Naive thymus-derived CD4-positive, alpha-beta T cell (primary cell): Measurements from ENCODE around the gene TMEM8B. TPM values are rescaled to one million over a fixed set of nuclear protein-coding genes. Genes with fewer than 3 reads are reported as not detected.

Experiments used
- ATAC-seq: fragments of 150-1000 bp; cut with Tn5 transposase; 2 replicates; pipeline ENCODE4 v1.10.0; 2021; ENCODE audit warnings: mild to moderate bottlenecking, moderate library complexity
- CTCF ChIA-PET: fragments of 350-600 bp; sonication (Branson Sonifier 250); formaldehyde crosslinking; loops from one replicate; lab custom pipeline; 2021; ENCODE audit warnings: antibody characterized with exemption; lab: Charles Lee
- POLR2A ChIA-PET: fragments of 350-600 bp; sonication (Branson Sonifier 250); formaldehyde crosslinking; loops from one replicate; lab custom pipeline; 2021; ENCODE audit warnings: antibody characterized with exemption, inconsistent platforms; lab: Charles Lee
- DNase-seq, 9 donors: peaks; one replicate each; pipeline versions ENCODE4 v3.0.0 to v3.0.0-alpha.2; 2020 to 2022; ENCODE audit warnings: mixed read lengths in 1 of 9
- H3K27ac ChIP-seq: one replicate; pipeline ENCODE4 v1.7.0; 2013; ENCODE audit warnings: mild to moderate bottlenecking, low read depth, low read length, moderate library complexity
- H3K27me3 ChIP-seq, 2 donors: one replicate each; pipeline ENCODE4 v1.7.0; 2013; ENCODE audit warnings: low read length in 2 of 2, mild to moderate bottlenecking in 2 of 2, moderate library complexity in 2 of 2; ENCODE audit not compliant: control insufficient read depth in 2 of 2, insufficient read depth in 2 of 2
- H3K36me3 ChIP-seq, 3 experiments: 1 replicate in 2 of 3; 2 replicates in 1 of 3; pipeline ENCODE4 v1.7.0; 2013; ENCODE audit warnings: low read length in 3 of 3, mild to moderate bottlenecking in 3 of 3, moderate library complexity in 1 of 3; ENCODE audit not compliant: insufficient read depth in 3 of 3, control insufficient read depth in 2 of 3
- H3K4me1 ChIP-seq, 2 donors: one replicate each; pipeline ENCODE4 v1.7.0; 2013; ENCODE audit warnings: low read length in 2 of 2, mild to moderate bottlenecking in 2 of 2, moderate library complexity in 1 of 2; ENCODE audit not compliant: control insufficient read depth in 2 of 2, insufficient read depth in 2 of 2
- H3K4me3 ChIP-seq: 2 replicates; pipeline ENCODE4 v1.7.0; 2013; ENCODE audit warnings: mild to moderate bottlenecking, low read length
- H3K9me3 ChIP-seq, 3 experiments: 1 replicate in 2 of 3; 2 replicates in 1 of 3; pipeline ENCODE4 v1.7.0; 2013; ENCODE audit warnings: low read length in 3 of 3; ENCODE audit not compliant: control insufficient read depth in 2 of 3
- H3K27ac Mint-ChIP-seq, 9 donors: one replicate each; pipeline ENCODE4 v1.8.0; 2020 to 2022; ENCODE audit warnings: mixed read lengths in 9 of 9, mild to moderate bottlenecking in 8 of 9, moderate library complexity in 5 of 9, inconsistent platforms in 2 of 9
- H3K27me3 Mint-ChIP-seq, 5 donors: one replicate each; pipeline ENCODE4 v1.8.0; 2021 to 2022; ENCODE audit warnings: mixed read lengths in 5 of 5, mild to moderate bottlenecking in 1 of 5
- H3K36me3 Mint-ChIP-seq, 5 donors: one replicate each; pipeline ENCODE4 v1.8.0; 2020 to 2022; ENCODE audit warnings: mixed read lengths in 5 of 5, mild to moderate bottlenecking in 3 of 5, inconsistent platforms in 1 of 5
- H3K4me1 Mint-ChIP-seq, 7 donors: one replicate each; pipeline ENCODE4 v1.8.0; 2020 to 2022; ENCODE audit warnings: mixed read lengths in 7 of 7, mild to moderate bottlenecking in 3 of 7, inconsistent platforms in 1 of 7
- H3K4me3 Mint-ChIP-seq, 10 donors: one replicate each; pipeline ENCODE4 v1.8.0; 2020 to 2022; ENCODE audit warnings: mild to moderate bottlenecking in 10 of 10, mixed read lengths in 10 of 10, moderate library complexity in 6 of 10, inconsistent platforms in 2 of 10
- H3K9me3 Mint-ChIP-seq, 11 donors: one replicate each; pipeline ENCODE4 v1.8.0; 2020 to 2022; ENCODE audit warnings: mixed read lengths in 11 of 11, mild to moderate bottlenecking in 4 of 11, inconsistent platforms in 1 of 11, moderate library complexity in 1 of 11
- intact Hi-C, 2 donors: fragments of 100-400 bp; cut with micrococcal nuclease; formaldehyde crosslinking; loops; one replicate each; pipeline ENCODE4 v1.15.1; 2023
- polyA plus RNA-seq, 2 donors: library from polyadenylated mRNA; unstranded; fragments of 300-500 nt; fragmentation: Illumina TruSeq; gene quantifications; one replicate each; pipeline ENCODE4 v1.2.3, GENCODE V29; 2021
- total RNA-seq, 6 experiments: library from RNA in 5 of 6; stranded (reverse) in 5 of 6; gene quantifications; 1 replicate in 5 of 6; 2 replicates in 1 of 6; pipeline ENCODE4 v1.2.3 and lab custom pipeline; 2021 to 2026

TMEM8B gene
- total and polyA plus RNA-seq, 7 experiments from 2014 or later, result 3.0 to 11.6 (median 10.5) TPM

GRCh38 chr9:35808433-35808832 is 20.6 kb upstream of the TMEM8B start:
- H3K36me3 Mint-ChIP-seq, result peaks cover 0 to 21% (median 4%) of the 10 kb centered on the region in 5 donors

DNA sequence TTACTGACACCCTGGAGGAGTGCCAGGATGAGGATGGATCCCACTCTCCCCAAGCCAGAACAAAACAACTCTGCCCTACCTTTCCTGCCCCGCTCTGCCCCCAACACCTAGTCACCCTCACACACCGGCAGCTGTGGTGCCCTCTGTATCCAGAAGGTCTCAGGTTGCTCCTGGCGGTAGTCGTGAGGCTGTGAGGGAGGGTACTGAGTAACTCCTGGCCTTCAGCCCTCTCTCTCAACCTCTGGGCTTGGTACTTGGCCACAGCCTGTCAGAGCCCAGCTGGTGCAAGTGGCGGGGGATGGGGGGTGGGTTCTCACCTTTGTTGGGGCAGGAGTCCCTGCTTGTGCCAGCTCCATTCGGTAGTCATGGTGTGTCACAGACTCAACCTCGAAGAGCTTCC is 18.9 kb upstream of the TMEM8B start:
- Mint-ChIP-seq H3K4me1 (peaks cover 18 to 36% (median 30%) of the 10 kb centered on the region in 7 donors), H3K27ac (peak overlapping the region in 3 of 9 donors; percentile 55 to 97 (median 92)), H3K9me3 (peaks cover 0 to 2% (median 0%) of the 10 kb centered on the region in 11 donors), H3K36me3 (peaks cover 0 to 19% (median 4%) of the 10 kb centered on the region in 5 donors), H3K27me3 (no peaks in the 10 kb centered on the region), H3K4me3 (peak overlapping the region in 1 of 10 donors; percentile 84)
- intact Hi-C loops, result loop anchor here (5.0 to 10.0 kb wide), 6 partner anchors 595 to 1657 kb away; partner anchors contain the start of genes CCL27 (in 2 of the 2), DNAJB5 (in 1 of the 2), FANCG (in 1 of the 2) and MYORG (in 1 of the 2)
- no peaks in the 10 kb centered on the region for H3K27me3 ChIP-seq
- CTCF ChIA-PET, result interaction anchor here (0.6 kb wide), 1 partner anchor 20 kb away, joined by 3 read pairs; no protein-coding TSS in a partner anchor
- DNase-seq (no peak), ATAC-seq (no peak)
- no peaks in the 10 kb centered on the region for H3K9me3 ChIP-seq
- no peak overlapping the region for H3K27ac ChIP-seq
- POLR2A ChIA-PET, result interaction anchor here (2.1 kb wide), 1 partner anchor 206 kb away, joined by 7 read pairs; the partner anchor contains the start of gene TESK1
- H3K36me3 ChIP-seq, result peaks cover 0 to 34% (median 9%) of the 10 kb centered on the region in 3 experiments
- H3K4me3 ChIP-seq, result no peak overlapping the region
- H3K4me1 ChIP-seq, result peaks cover 19 to 27% of the 10 kb centered on the region in 2 donors

More at GRCh38 chr9:35808433-35808832, 20.6 kb upstream of the TMEM8B start:
- DNase-seq (no peak), ATAC-seq (no peak)
- intact Hi-C loops, result no loop called here
- no peak overlapping the region for H3K4me3 Mint-ChIP-seq
- Histone ChIP-seq H3K4me3 (no peak overlapping the region), H3K4me1 (peaks cover 15 to 20% of the 10 kb centered on the region in 2 donors), H3K36me3 (peaks cover 0 to 37% (median 9%) of the 10 kb centered on the region in 3 experiments), H3K9me3 (no peaks in the 10 kb centered on the region), H3K27me3 (no peaks in the 10 kb centered on the region), H3K27ac (no peak overlapping the region)
- H3K27me3 Mint-ChIP-seq, result no peaks in the 10 kb centered on the region
- CTCF ChIA-PET, result interaction anchor here (2.4 kb wide), 1 partner anchor 18 kb away, joined by 8 read pairs; no protein-coding TSS in a partner anchor
- POLR2A ChIA-PET, result no interaction called here
- H3K4me1 Mint-ChIP-seq, result peaks cover 12 to 24% (median 19%) of the 10 kb centered on the region in 7 donors
- peaks cover 0 to 2% (median 0%) of the 10 kb centered on the region in 11 donors for H3K9me3 Mint-ChIP-seq
- H3K27ac Mint-ChIP-seq, result peak overlapping the region in 1 of 9 donors; percentile 10

- ChIA-PET CTCF (interaction anchor here (0.9 to 2.4 kb wide), 4 partner anchors 15 to 81 kb away, joined by 3 to 15 read pairs (median 4); partner anchors contain the start of genes CREB3 and TLN1), POLR2A (interaction anchor here (0.6 to 3.5 kb wide), 17 partner anchors 10 to 740 kb away, joined by 3 to 18 read pairs (median 4); partner anchors contain the start of genes CCDC107, CREB3, FAM221B and RMRP)
- H3K27ac Mint-ChIP-seq, result peak overlapping the region; percentile 84 to 98 (median 95)
- Histone ChIP-seq H3K4me1 (peaks cover 19 to 27% of the 10 kb centered on the region in 2 donors), H3K9me3 (no peaks in the 10 kb centered on the region), H3K36me3 (peaks cover 0 to 21% (median 0%) of the 10 kb centered on the region in 3 experiments), H3K27ac (peak overlapping the region; percentile 72), H3K4me3 (peak overlapping the region; percentile 72), H3K27me3 (no peaks in the 10 kb centered on the region)
- intact Hi-C loops, result loop anchor here (1.0 to 10.0 kb wide), 10 partner anchors 21 to 1656 kb away; partner anchors contain the start of genes CCL27 (in 2 of the 2), CLTA (in 1 of the 2), CREB3 (in 1 of the 2) and DNAJB5 (in 1 of the 2)
- DNase-seq, result no peak
- no peak for ATAC-seq
- H3K9me3 Mint-ChIP-seq, result peaks cover 0 to 7% (median 0%) of the 10 kb centered on the region in 11 donors
- no peaks in the 10 kb centered on the region for H3K27me3 Mint-ChIP-seq
- H3K36me3 Mint-ChIP-seq, result peaks cover 0 to 11% (median 4%) of the 10 kb centered on the region in 5 donors
- H3K4me3 Mint-ChIP-seq, result peak overlapping the region; percentile 81 to 94 (median 88)
- H3K4me1 Mint-ChIP-seq, result peaks cover 23 to 43% (median 37%) of the 10 kb centered on the region in 7 donors
Observed at GRCh38 chr9:35811381-35812024, 17.5 kb upstream of the TMEM8B start.

- peaks cover 0 to 16% (median 0%) of the 10 kb centered on the region in 3 experiments for H3K36me3 ChIP-seq
- Mint-ChIP-seq H3K36me3 (peaks cover 0 to 7% (median 4%) of the 10 kb centered on the region in 5 donors), H3K4me3 (peak within 1 kb of the TSS; percentile 81 to 94 (median 90)), H3K4me1 (peaks cover 23 to 43% (median 37%) of the 10 kb centered on the region in 7 donors), H3K27ac (peak within 1 kb of the TSS; percentile 84 to 98 (median 95)), H3K27me3 (peaks cover 0 to 4% (median 0%) of the 10 kb centered on the region in 5 donors), H3K9me3 (peaks cover 0 to 7% (median 0%) of the 10 kb centered on the region in 11 donors)
- peaks cover 19 to 27% of the 10 kb centered on the region in 2 donors for H3K4me1 ChIP-seq
- DNase-seq, result peak; percentile 70 to 98 (median 95)
- intact Hi-C loops, result loop anchor here (1.0 to 10.0 kb wide), 10 partner anchors 22 to 1655 kb away; partner anchors contain the start of genes CCL27 (in 2 of the 2), CLTA (in 1 of the 2), CREB3 (in 1 of the 2) and DNAJB5 (in 1 of the 2)
- peak within 1 kb of the TSS; percentile 72 for H3K27ac ChIP-seq
- H3K9me3 ChIP-seq, result no peaks in the 10 kb centered on the region
- peak within 1 kb of the TSS; percentile 72 for H3K4me3 ChIP-seq
- no peaks in the 10 kb centered on the region for H3K27me3 ChIP-seq
- CTCF ChIA-PET, result interaction anchor here (0.9 to 2.4 kb wide), 4 partner anchors 15 to 81 kb away, joined by 3 to 15 read pairs (median 4); partner anchors contain the start of genes CREB3 and TLN1
- POLR2A ChIA-PET, result interaction anchor here (0.6 to 3.5 kb wide), 20 partner anchors 11 to 740 kb away, joined by 3 to 18 read pairs (median 4); partner anchors contain the start of genes CCDC107, CREB3, FAM221B and RMRP
- ATAC-seq, result peak; percentile 75
Observed at GRCh38 chr9:35812025-35812602, 16.9 kb upstream of the TMEM8B start, which contains the start of gene SPAG8. Gene SPAG8 (minus strand): TSS chr9:35812262. CDS start chr9:35812147, 115 bp downstream.

DNA sequence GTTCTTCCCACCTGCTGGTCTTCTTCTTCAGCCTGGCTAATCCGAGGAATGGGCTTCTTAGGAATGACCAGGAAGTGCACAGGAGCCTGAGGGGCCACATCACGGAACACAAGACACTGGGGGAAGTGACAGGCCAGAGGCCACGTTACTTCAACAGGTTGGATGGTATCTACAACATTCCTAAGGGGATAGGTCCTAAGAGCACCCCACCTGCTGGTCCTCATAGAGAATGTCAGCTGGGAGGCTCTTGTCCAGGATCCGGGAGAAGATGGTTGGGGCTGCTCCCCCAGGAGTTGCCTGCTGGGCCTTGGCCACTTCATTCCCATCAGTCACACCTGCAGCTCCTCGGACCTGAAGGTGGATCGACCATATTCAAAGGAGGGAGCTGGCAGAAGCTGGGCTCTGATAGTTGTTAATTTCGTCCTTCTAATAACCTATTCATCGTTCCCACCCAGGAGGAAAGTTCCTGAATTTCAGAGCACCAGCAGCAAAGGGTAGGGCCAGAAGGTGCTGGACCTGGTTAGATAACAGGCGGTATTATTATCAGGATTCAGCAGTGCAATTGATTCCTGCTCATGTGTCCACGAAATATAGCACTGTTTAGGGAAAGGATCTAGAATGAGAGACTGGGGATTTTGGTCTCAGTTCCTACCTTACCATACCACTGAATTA is 15.5 kb upstream of the TMEM8B start:
- POLR2A ChIA-PET, result interaction anchor here (0.7 to 3.5 kb wide), 10 partner anchors 13 to 1167 kb away, joined by 3 to 18 read pairs (median 5); partner anchors contain the start of genes CREB3, FAM221B, GALT and MSMP
- Histone ChIP-seq H3K4me1 (peaks cover 19 to 27% of the 10 kb centered on the region in 2 donors), H3K27me3 (no peaks in the 10 kb centered on the region), H3K4me3 (no peak overlapping the region), H3K9me3 (no peaks in the 10 kb centered on the region), H3K27ac (peak overlapping the region; percentile 0), H3K36me3 (peaks cover 0 to 10% (median 0%) of the 10 kb centered on the region in 3 experiments)
- peak overlapping the region in 8 of 9 donors; percentile 60 to 97 (median 88) for H3K27ac Mint-ChIP-seq
- CTCF ChIA-PET, result interaction anchor here (0.8 to 1.2 kb wide), 5 partner anchors 11 to 78 kb away, joined by 3 to 6 read pairs (median 4); partner anchors contain the start of genes FAM221B and TMEM8B
- peaks cover 23 to 43% (median 37%) of the 10 kb centered on the region in 7 donors for H3K4me1 Mint-ChIP-seq
- peaks cover 0 to 12% (median 0%) of the 10 kb centered on the region in 5 donors for H3K27me3 Mint-ChIP-seq
- no peak for DNase-seq
- H3K9me3 Mint-ChIP-seq, result peaks cover 0 to 7% (median 0%) of the 10 kb centered on the region in 11 donors
- intact Hi-C loops, result loop anchor here (2.0 to 10.0 kb wide), 10 partner anchors 57 to 1654 kb away; partner anchors contain the start of genes CCL27 (in 2 of the 2), VCP (in 2 of the 2), DNAJB5 (in 1 of the 2) and FANCG (in 1 of the 2)
- no peak for ATAC-seq
- peaks cover 0 to 6% (median 4%) of the 10 kb centered on the region in 5 donors for H3K36me3 Mint-ChIP-seq
- H3K4me3 Mint-ChIP-seq, result peak overlapping the region; percentile 21 to 100 (median 90)
